ENCODE measurements around the gene TUBG2.
A peak's percentile ranks its signal among the peaks of the same experiment; 100 is the strongest.

TUBG2 gene

GRCh38 chr17:42680331-42680808 lies 21.3 kb downstream of the TUBG2 start:
- Histone ChIP-seq H4K8ac (ENCODE audit: low read length) (peak overlapping the region; percentile 99), H3K9me3 (ENCODE audit: control insufficient read depth, low read length) (no peaks in the 10 kb centered on the region), H3K79me1 (replicated peaks; ENCODE audit: low read length, poor library complexity, severe bottlenecking) (peaks cover 14% of the 10 kb centered on the region), H3K18ac (ENCODE audit: low read depth in 1 of 2, low read length in 2 of 2) (peak overlapping the region; percentile 91 to 100), H2BK5ac (ENCODE audit: low read depth, low read length, poor library complexity, severe bottlenecking) (no peak overlapping the region), H3K9ac (ENCODE audit: low read length) (peak overlapping the region; percentile 80), H2BK120ac (ENCODE audit: low read depth, low read length) (no peak overlapping the region), H3K4me2 (ENCODE audit: low read length, poor library complexity, severe bottlenecking) (no peak overlapping the region), H2BK15ac (ENCODE audit: low read depth, poor library complexity, severe bottlenecking) (no peak overlapping the region), H3K36me3 (ENCODE audit: control insufficient read depth in 1 of 2, insufficient read depth in 2 of 2, low read depth in 1 of 2, low read length in 2 of 2) (peaks cover 6 to 14% of the 10 kb centered on the region in 2 experiments), H2BK12ac (ENCODE audit: low read length in 2 of 2) (peak overlapping the region; percentile 60 to 84), H3K23ac (ENCODE audit: low read length in 2 of 2) (peak overlapping the region in 1 of 2 experiments; percentile 3), H2AFZ (ENCODE audit: low read depth, low read length) (peak overlapping the region; percentile 74), H3K4me3 (ENCODE audit: insufficient read depth in 1 of 2, low read depth in 1 of 2, low read length in 2 of 2) (peak overlapping the region in 1 of 2 experiments; percentile 72), H2AK5ac (ENCODE audit: low read length, severe bottlenecking) (peak overlapping the region; percentile 75), H3K4me1 (ENCODE audit: control insufficient read depth, insufficient read depth, low read depth, low read length) (peaks cover 39% of the 10 kb centered on the region), H4K91ac (ENCODE audit: low read length) (peak overlapping the region; percentile 97), H3K14ac (ENCODE audit: low read length in 2 of 2) (peak overlapping the region in 1 of 2 experiments; percentile 78), H3K27ac (ENCODE audit: low read length, poor library complexity, severe bottlenecking) (no peak overlapping the region), H3K4ac (ENCODE audit: low read depth in 1 of 2, low read length in 2 of 2) (peak overlapping the region; percentile 64 to 86), H3K27me3 (ENCODE audit: control insufficient read depth in 1 of 2, insufficient read depth in 1 of 2, low read length in 2 of 2) (no peaks in the 10 kb centered on the region)
- 72% methylated on average over 20 of the region's 20 CpGs for WGBS
- no peak for DNase-seq

DNA sequence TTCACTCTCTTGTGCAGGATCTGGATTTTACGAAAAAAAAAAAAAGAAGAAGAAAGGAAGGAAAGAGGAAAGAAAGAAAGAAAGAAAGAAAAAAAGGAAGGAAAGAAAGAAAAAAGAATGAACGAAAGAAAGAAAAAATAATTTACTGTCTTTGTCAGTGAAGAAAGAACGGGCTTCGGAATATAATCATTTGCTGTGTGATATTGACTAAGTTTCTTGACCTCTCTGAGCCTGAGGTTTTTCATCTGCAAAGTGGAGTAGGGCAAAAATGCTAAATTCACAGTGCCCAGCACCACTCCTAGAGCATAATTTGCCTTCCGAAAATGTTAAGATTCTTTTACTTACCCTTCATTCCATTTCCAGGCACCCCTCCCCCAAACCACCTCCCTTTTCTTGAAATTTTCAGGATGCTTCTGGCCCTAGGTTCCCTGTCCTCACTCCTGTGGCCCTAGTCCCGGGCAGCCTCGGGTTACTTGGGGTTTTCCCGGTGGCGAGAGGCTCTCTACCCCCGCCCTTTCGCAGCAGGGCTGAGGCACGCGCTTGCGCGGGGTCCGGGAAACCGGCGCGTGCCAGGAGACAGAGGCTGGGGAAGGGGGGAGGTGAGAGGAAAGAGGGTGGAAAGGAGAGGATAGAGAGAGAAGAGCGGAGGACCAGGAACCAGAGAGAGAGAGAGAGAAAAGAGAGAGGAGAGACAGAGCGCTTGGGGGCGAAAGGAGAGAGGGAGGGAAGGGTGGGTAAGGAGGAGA lies 23.1 kb downstream of the TUBG2 start, which contains the start of gene CNTNAP1:
CNTNAP1 (plus strand) TSS at position 556 of the 746 bp plus-strand sequence. CDS start 299 bp downstream, outside the sequence.
- peak within 1 kb of the TSS; percentile 42 for H2BK120ac ChIP-seq (ENCODE audit: low read depth, low read length)
- WGBS, result 10% methylated on average over 22 of the region's 22 CpGs
- peaks cover 33% of the 10 kb centered on the region for H3K4me1 ChIP-seq (ENCODE audit: control insufficient read depth, insufficient read depth, low read depth, low read length)
- peak; percentile 92 for DNase-seq
- H3K18ac ChIP-seq (ENCODE audit: low read depth in 1 of 2, low read length in 2 of 2), result peak within 1 kb of the TSS; percentile 69 to 89
- no peaks in the 10 kb centered on the region for H3K27me3 ChIP-seq (ENCODE audit: control insufficient read depth in 1 of 2, insufficient read depth in 1 of 2, low read length in 2 of 2)
- peak within 1 kb of the TSS; percentile 38 to 75 for H3K4ac ChIP-seq (ENCODE audit: low read depth in 1 of 2, low read length in 2 of 2)
- H3K27ac ChIP-seq (ENCODE audit: low read length, poor library complexity, severe bottlenecking), result peak within 1 kb of the TSS; percentile 71
- H2BK12ac ChIP-seq (ENCODE audit: low read length in 2 of 2), result peak within 1 kb of the TSS; percentile 18 to 87
- H3K14ac ChIP-seq (ENCODE audit: low read length in 2 of 2), result peak within 1 kb of the TSS in 1 of 2 experiments; percentile 30
- peaks cover 23 to 24% of the 10 kb centered on the region in 2 experiments for H3K36me3 ChIP-seq (ENCODE audit: control insufficient read depth in 1 of 2, insufficient read depth in 2 of 2, low read depth in 1 of 2, low read length in 2 of 2)
- peak within 1 kb of the TSS; percentile 70 to 89 for H3K4me3 ChIP-seq (ENCODE audit: insufficient read depth in 1 of 2, low read depth in 1 of 2, low read length in 2 of 2)
- peaks cover 13% of the 10 kb centered on the region for H3K79me1 ChIP-seq (replicated peaks; ENCODE audit: low read length, poor library complexity, severe bottlenecking)
- H4K8ac ChIP-seq (ENCODE audit: low read length), result peak within 1 kb of the TSS; percentile 29
- peak within 1 kb of the TSS in 1 of 2 experiments; percentile 60 for H3K23ac ChIP-seq (ENCODE audit: low read length in 2 of 2)
- peak within 1 kb of the TSS; percentile 67 for H2BK15ac ChIP-seq (ENCODE audit: low read depth, poor library complexity, severe bottlenecking)
- H2BK5ac ChIP-seq (ENCODE audit: low read depth, low read length, poor library complexity, severe bottlenecking), result no peak within 1 kb of the TSS
- no peaks in the 10 kb centered on the region for H3K9me3 ChIP-seq (ENCODE audit: control insufficient read depth, low read length)
- peak within 1 kb of the TSS; percentile 80 for H4K91ac ChIP-seq (ENCODE audit: low read length)
- peak within 1 kb of the TSS; percentile 18 for H2AK5ac ChIP-seq (ENCODE audit: low read length, severe bottlenecking)
- H2AFZ ChIP-seq (ENCODE audit: low read depth, low read length), result peak within 1 kb of the TSS; percentile 73
- H3K9ac ChIP-seq (ENCODE audit: low read length), result peak within 1 kb of the TSS; percentile 88
- peak within 1 kb of the TSS; percentile 85 for H3K4me2 ChIP-seq (ENCODE audit: low read length, poor library complexity, severe bottlenecking)

- Histone ChIP-seq H3K9me3 (ENCODE audit: control insufficient read depth, low read length) (no peaks in the 10 kb centered on the region), H3K4me2 (ENCODE audit: low read length, poor library complexity, severe bottlenecking) (peak overlapping the region; percentile 85), H2AFZ (ENCODE audit: low read depth, low read length) (peak overlapping the region; percentile 73), H2BK120ac (ENCODE audit: low read depth, low read length) (peak overlapping the region; percentile 42), H2BK5ac (ENCODE audit: low read depth, low read length, poor library complexity, severe bottlenecking) (no peak overlapping the region), H3K18ac (ENCODE audit: low read depth in 1 of 2, low read length in 2 of 2) (peak overlapping the region; percentile 69 to 89), H4K8ac (ENCODE audit: low read length) (peak overlapping the region; percentile 24), H2BK12ac (ENCODE audit: low read length in 2 of 2) (peak overlapping the region; percentile 18 to 67), H3K27me3 (ENCODE audit: control insufficient read depth in 1 of 2, insufficient read depth in 1 of 2, low read length in 2 of 2) (no peaks in the 10 kb centered on the region), H2AK5ac (ENCODE audit: low read length, severe bottlenecking) (no peak overlapping the region), H4K91ac (ENCODE audit: low read length) (peak overlapping the region; percentile 76), H2BK15ac (ENCODE audit: low read depth, poor library complexity, severe bottlenecking) (peak overlapping the region; percentile 67), H3K4me1 (ENCODE audit: control insufficient read depth, insufficient read depth, low read depth, low read length) (peaks cover 29% of the 10 kb centered on the region), H3K4ac (ENCODE audit: low read depth in 1 of 2, low read length in 2 of 2) (peak overlapping the region; percentile 38 to 75), H3K4me3 (ENCODE audit: insufficient read depth in 1 of 2, low read depth in 1 of 2, low read length in 2 of 2) (peak overlapping the region; percentile 70 to 89), H3K27ac (ENCODE audit: low read length, poor library complexity, severe bottlenecking) (peak overlapping the region; percentile 71), H3K9ac (ENCODE audit: low read length) (peak overlapping the region; percentile 88), H3K14ac (ENCODE audit: low read length in 2 of 2) (peak overlapping the region in 1 of 2 experiments; percentile 30), H3K36me3 (ENCODE audit: control insufficient read depth in 1 of 2, insufficient read depth in 2 of 2, low read depth in 1 of 2, low read length in 2 of 2) (peaks cover 30% of the 10 kb centered on the region in 2 experiments), H3K23ac (ENCODE audit: low read length in 2 of 2) (peak overlapping the region in 1 of 2 experiments; percentile 60), H3K79me1 (replicated peaks; ENCODE audit: low read length, poor library complexity, severe bottlenecking) (peaks cover 13% of the 10 kb centered on the region)
- no peak for DNase-seq
- under 1% methylated on average over 34 of the region's 34 CpGs for WGBS
Measured at GRCh38 chr17:42682722-42683403, 23.8 kb downstream of the TUBG2 start.
